ENCODE results near the gene CYP26A1.

CYP26A1 gene, protein sequence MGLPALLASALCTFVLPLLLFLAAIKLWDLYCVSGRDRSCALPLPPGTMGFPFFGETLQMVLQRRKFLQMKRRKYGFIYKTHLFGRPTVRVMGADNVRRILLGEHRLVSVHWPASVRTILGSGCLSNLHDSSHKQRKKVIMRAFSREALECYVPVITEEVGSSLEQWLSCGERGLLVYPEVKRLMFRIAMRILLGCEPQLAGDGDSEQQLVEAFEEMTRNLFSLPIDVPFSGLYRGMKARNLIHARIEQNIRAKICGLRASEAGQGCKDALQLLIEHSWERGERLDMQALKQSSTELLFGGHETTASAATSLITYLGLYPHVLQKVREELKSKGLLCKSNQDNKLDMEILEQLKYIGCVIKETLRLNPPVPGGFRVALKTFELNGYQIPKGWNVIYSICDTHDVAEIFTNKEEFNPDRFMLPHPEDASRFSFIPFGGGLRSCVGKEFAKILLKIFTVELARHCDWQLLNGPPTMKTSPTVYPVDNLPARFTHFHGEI

DNA sequence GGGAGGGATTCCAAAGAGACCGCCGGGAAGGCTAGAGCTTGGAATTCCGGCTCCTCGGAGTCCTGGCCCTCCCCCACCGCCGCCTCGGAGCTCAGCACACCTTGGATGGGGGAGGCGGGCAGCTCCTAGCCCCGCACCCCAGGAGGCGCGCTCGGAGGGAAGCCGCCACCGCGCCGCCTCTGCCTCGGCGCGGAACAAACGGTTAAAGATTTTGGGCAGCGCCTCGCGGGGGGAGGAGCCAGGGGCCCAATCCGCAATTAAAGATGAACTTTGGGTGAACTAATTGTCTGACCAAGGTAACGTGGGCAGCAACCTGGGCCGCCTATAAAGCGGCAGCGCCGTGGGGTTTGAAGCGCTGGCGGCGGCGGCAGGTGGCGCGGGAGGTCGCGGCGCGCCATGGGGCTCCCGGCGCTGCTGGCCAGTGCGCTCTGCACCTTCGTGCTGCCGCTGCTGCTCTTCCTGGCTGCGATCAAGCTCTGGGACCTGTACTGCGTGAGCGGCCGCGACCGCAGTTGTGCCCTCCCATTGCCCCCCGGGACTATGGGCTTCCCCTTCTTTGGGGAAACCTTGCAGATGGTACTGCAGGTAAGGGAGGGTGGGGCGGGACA, at the start of gene CYP26A1:
Gene CYP26A1, plus strand, starts transcription at position 355 of the 608 bp plus-strand sequence. Its CDS starts 42 bp downstream, at position 397.
- no peak for DNase-seq

DNA sequence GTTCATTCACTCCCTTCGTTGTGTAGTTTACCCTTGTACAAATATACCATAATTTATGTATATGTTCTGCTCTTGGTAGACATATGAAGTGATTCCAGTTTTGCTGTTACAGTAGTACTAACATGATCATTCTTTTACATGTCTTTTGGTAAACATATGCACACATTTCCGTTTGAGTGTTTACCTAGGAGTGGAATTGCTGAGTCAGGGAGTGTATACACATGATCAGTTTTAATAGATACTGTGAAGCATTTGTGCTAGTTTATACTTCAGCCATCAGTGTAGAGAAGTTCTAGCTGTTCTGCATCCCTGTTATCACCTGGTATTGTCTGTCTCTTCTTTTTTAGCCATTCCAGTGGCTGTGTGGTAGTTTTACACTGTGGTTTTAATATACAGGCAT, 47.6 kb upstream of the CYP26A1 start:
- DNase-seq: no peak

DNA sequence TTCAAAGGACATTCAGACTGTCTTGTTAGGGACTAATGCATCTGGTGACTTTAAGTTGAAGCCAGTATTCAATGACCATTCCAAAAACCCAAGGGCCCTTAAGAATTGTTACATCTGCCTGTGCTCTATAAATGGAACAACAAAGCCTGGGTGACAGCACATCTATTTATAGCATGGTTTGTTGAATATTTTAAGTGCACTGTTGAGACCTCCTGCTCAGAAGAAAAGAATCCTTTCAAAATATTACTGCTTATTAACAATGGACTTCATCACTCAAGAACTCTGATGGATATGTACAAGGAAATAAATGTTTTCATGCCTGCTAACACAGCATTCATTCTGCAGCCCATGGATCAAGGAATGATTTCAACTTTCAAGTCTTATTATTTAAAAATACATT, 46.2 kb upstream of the CYP26A1 start:
- no peak for DNase-seq

DNA sequence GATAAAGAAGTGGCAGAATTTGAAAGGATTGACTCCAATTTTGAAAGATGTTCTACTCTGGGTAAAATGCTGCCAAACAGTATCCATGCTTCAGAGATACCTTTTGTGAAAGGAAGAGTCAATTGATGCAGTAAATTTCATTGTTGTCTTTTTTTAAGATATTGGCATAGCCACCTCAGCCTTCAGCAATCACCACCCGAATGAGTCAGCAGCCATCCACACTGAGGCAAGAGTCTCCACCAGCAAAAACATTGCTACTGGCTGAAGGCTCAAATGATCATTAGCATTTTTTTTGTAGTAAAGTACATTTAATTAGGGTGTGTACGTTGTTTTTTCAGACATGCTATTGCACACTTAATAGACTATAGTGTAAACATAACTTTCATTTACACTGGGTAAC, 44.8 kb upstream of the CYP26A1 start:
- no peak for DNase-seq

DNA sequence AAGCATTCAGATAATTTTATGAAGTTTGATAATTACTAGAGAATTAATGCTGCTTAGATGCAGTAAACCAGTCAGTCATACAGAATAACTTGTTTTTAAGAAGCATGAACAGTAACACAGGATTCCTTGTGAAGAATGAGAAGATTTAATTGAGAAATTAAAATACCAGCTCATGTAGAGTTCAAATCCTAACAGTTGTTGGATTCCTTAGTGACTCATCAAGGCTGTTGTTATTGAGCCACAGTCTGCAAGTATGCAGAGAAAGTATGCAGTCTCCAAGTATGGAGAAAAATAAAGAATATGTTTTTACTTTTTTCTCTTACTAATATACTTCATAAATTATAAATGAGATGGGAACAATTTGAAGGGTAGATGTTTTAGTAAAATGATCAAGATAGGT, 43.3 kb upstream of the CYP26A1 start:
- DNase-seq: no peak

DNA sequence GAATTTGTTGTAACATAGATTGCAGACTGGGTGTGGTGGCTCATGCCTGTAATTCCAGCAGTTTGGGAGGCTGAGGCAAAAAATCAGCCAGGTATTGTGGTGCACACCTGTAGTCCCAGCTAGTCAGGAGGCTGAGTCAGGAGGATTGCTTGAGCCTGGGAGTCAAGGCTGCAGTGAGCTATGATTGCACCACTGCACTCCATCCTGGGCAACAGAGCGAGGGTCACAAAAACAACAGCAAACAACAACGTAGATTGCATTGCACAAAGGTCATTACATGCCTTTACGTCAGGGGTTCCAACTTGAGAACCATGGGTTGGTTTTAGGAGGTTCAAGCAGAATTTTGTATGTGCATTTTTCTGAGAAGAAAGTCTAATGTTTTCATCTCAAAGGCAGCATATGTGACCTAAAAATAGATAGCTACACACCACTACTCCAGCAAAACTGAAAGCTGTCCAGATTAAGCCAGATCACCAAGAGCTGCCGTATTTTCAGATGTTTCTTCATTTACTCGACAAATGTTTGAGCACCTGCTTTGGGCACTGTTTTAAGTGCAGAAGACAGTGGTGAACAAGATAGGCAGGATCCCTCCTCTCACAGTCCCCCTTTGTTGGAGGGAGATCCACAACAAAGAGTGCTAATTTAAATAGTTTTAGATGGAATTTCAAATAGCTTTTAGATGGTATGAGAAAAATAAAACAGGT, 41.4 kb upstream of the CYP26A1 start:
- no peak for DNase-seq

DNA sequence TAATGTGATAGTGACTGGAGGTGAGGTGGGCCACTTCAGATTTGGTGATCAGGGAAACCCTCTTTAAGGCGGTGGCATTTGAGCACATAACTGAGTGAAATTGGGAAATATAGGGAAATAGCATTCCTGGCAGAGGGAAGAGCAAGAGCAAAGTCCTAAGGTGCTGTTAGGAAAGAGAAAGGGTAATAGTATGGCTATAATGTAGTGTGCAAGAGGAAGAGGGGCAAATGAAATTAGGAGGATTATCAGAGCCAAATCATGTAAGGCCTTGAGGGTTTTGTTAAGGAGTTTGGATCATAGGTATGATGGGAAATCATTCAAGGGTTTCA, 40.9 kb upstream of the CYP26A1 start:
- no peak for DNase-seq

DNA sequence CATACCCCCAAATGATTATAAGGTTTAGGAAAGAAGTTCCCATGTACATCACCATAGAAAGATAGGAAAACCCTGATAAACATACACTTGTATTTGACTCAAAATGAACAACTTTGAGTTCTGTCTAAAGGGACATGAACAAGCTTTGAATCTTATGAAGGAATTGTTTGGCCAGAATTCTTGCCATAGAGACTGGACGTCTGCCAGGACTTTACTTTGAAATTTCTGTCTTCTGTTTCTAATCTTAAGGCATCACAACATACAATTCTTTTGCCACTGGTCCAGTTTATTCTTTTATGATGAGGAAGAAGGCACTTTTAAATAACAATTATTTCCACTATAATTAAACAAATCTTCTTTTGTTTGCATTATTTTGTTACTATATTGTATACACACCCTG, 39.3 kb upstream of the CYP26A1 start:
- DNase-seq: no peak

DNA sequence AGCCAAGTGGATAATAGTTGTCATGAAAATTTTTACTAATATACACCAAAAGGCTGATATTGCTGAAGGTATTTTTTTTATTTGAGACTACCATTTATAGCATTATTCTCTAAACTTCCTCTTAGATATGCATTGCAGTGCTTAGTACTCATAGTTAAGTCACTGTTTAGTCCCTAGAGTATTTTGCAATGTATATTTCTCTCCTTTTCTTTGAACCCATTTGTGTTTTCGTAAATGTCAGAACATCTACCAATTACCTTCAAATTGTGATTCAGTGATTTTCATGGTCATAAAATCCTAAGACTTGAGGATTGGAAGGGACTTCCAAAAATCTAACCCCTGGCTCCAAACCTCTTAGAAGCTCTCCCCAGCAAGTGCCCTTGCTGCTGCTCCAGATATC, 34.6 kb upstream of the CYP26A1 start:
- DNase-seq: no peak

DNA sequence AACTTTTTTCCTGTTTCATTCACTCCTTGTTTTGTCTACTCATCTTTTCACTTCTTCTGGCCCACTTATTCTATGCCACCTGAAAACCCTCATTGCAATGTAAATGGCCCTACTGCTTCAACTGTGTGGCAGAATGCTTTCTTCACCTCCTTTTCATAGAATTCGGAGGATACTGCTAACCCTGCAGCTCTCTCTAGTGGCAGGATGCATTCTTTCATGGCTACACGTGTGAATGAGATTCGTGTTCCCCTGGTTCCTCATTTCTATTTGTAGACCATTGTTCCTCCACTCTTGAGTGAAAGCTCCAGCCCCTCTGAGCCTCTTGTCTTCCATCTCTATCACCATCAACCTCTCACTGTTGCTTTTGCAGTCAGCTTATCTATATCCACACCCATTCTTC, 34.0 kb upstream of the CYP26A1 start:
- no peak for DNase-seq

DNA sequence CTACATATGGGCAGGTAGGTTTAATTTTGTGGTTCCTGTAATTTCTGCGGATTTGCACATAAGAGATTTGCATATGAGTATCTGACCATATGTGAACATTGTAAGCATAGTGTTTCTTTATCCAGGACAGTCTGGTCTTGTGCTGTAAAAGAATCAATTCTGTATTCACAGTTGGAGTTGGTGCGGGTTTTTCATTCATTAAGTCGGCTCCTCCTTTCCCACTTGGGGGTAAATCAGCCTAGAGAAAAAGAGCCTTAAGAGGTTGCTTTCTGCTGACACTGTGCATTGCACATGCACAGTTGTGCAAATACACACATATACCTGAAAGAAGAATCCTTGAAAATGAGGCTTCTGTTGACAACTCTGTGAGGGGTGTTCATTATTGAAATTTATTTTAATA, 19.2 kb upstream of the CYP26A1 start:
- no peak for DNase-seq

DNA sequence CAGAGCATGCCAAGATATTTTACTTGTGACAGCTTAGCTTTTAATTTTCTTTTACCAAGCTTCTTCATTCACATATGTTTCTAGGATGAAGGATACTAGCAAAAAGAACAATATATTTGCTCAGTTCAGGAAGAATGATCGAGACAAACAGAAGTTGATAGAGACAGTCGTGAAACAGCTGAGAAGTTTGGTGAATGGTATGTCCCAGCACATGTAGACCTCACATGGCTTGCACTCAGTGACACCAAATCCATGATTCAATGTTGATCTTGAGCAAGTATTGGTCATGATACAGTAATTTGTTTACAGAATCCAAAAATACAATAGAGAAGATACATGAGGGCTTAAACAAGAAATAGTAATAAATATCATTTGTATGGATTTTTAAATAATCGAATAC, 15.6 kb upstream of the CYP26A1 start:
- DNase-seq: no peak

DNA sequence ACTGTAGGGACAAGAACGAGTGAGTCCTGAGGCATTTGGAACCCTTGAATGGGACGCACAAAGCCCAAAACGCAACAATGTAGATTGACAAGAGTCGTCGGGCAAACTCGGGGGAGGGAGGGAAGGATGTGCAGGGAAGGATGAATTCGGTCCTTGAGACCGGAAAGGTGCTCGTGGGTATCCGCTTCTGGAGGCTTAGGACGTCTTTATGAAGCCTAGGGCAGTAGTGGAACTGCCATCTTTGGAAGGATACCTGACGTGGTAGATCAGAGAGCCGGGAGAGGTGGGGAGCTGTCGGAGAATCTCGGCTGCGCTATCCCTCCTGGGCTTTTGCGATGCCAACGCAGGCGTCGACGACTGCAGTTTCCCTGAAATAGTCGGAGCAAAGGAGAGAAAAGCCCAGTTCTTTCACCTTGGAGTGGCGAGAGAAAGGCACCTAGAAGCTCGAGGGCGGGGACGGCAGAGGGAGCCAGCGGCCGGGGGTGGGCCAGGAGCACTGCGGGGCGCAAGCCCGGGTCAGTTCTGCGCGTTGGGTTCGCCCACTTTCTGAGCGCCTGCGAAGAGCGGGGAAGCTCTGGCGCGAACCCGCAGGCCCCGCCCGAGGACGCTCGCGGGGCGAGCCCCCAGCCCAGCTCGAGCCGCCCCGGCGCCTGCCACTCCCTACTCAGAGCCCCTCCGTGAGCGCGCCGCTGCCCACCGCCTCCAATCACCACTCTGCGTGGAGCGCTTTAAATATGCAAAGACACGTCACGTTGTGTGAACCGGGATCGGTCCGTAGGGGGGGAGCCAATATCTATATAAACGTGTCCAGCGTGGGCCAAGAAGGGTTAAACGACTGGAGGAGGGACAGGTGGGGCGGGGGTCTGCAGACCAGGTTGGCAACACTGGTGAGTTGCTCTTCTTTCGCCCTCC, 13.5 kb upstream of the CYP26A1 start, which contains the start of gene CYP26C1:
Gene CYP26C1, plus strand, starts transcription at position 824 of the 912 bp plus-strand sequence. CDS start 466 bp downstream, outside the sequence.
- DNase-seq: no peak

DNA sequence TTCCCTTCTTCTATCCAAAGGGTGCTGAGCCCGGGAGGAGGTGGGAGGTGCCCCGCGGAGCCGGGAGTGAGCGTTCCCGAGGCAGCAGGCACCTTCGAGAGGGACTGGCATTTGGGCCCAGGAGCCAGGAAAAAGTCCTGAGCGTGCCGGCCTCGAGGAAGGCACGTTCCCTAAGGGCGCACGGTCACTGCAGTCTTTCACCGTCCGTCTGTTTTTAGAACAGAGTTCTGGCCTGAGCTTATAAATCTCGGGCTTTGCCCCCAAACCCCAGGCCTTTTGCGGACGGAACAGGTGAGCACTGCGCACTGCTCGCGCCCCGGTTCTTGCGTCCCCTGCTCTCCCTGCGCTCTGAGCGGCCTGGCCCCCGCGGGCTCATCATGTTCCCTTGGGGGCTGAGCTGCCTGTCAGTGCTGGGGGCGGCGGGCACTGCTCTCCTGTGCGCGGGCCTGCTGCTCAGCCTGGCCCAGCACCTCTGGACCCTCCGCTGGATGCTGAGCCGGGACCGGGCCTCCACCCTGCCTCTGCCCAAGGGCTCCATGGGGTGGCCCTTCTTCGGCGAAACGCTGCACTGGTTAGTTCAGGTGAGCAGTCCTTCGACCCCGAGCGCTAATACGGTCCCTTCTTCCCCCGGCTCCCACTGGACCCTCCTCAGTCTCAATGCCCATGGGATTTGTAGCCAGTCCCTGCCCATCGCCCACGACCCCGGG, 12.7 kb upstream of the CYP26A1 start:
- DNase-seq: no peak

DNA sequence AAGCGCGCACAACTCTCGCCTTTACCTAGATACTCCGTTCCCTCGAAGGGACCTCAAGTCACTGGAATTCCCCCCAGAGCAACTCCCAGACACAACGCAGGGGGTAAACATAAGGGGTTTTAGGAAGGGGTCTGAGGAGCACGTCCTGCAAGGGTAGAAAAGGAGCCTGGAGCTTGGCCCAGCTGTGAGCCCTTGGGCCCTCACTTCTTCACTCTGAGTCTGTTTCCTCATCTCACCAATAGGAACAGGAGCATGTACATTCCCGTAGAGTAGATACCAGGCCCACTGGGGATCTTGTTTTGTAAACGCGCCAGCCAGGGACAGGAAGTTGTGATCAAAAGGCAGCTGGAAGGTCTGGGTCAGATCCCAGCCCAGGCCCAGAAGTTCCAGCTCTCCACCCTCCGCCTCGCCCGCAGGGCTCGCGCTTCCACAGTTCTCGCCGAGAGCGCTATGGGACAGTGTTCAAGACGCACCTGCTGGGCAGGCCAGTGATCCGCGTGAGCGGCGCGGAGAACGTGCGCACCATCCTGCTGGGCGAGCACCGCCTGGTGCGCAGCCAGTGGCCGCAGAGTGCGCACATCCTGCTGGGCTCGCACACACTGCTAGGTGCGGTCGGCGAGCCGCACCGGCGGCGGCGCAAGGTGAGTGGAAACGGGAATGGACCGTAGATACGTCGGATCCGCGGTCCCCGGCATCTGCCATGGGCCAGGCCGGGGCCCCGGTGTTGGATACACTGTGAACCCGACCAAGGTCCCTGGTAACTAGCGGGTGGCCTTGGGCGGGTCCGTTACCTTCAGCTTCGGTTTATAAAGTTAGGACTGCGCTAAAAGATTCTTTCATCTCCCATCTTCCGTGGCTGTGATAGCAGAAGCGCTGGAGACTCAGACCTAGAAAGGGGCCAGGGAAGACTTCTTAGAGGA, 11.8 kb upstream of the CYP26A1 start:
- DNase-seq: no peak

DNA sequence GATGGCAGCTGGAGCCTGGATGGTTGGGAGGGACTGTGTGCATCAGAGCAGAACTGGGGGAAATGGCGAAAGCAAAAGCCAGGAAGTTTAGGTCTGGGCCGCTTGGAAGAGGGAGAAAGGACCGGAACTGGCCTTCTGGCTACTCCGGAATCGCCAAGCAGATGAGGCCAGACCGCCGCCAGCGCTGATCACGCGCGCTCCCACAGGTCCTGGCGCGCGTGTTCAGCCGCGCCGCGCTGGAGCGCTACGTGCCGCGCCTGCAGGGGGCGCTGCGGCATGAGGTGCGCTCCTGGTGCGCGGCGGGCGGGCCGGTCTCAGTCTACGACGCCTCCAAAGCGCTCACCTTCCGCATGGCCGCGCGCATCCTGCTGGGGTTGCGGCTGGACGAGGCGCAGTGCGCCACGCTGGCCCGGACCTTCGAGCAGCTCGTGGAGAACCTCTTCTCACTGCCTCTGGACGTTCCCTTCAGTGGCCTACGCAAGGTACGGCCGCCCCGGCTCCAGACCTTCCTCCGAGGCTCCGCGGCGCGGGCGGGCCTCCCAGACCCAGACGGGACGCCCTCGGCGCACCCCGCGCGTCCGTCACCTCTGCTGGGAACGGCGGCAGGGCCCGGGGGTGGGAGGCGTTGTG, 11.1 kb upstream of the CYP26A1 start:
- no peak for DNase-seq

DNA sequence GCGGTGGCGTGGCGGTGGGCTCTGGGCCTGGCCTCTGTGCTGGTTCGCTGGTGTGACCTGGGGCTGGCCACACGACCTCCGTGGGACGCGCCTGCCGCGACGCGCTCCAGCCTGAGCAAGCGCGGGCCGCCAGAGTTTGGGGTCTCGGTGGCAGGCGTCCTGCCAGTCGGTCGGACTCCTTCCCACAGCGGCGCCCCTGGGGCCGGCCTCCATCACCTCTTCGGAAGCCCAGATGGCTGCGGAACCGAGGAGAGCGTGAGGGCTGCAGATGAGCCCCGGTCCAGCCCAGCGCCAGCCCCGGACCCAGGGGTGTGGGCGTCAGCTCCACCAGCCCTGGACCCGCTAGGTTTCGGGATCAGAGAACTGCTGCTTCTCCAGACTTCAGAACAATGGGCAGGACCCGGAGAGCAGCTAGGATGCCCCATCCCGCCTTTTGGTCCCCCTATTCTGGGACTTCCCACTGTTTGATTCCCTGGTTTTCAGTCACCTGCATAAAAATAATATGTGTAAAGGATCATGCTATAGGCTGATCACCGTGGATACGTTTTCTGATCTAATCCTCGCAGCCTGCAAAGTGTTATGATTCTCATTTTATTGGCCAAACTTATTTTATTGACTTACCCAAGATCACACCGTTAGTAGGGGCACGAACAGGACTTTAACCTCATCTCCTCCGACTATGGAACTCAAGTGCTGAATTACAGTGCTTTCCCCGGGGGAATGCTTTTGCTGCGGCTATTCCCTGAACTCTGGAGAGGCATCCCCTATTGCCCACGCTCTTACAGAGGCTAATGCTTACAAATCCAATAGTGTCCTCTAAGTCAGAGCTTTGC, 10.3 kb upstream of the CYP26A1 start:
- no peak for DNase-seq

DNA sequence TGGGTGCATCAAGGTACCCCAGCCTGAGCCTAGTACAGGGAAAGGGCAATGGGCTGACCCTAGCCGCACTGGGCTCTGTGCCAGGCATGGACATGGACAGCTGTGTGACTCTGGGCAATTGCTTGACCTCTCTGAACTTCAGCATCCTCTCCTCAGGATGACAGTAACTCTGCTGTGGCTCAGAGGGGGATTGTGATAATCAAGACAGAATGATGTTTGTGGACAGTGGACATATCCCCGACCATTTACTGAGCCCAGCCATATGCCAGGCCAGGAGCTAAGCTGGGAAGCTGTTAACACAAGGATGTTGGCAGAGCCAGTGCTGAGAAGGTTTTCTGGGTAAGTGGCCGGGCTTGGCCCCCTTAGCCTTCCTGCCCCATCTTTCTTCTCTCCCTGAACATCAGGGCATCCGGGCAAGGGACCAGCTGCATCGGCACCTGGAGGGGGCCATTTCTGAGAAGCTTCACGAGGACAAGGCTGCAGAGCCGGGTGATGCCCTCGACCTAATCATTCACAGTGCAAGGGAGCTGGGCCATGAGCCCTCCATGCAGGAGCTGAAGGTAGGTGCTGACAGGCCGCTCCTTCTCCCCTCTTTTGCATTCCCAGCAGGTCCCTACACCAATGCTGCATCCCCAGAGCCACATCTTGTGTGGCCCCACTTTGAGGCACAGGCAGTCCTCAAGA, 9.6 kb upstream of the CYP26A1 start:
- DNase-seq: no peak
